ENCODE measurements around the gene TRIAP1. TPM values are rescaled to one million over a fixed set of nuclear protein-coding genes. Genes with fewer than 3 reads are reported as not detected.

TRIAP1 gene
- total RNA-seq, 3 donors from 2014 or later = 14.9 to 16.7 (median 16.3) TPM

DNA sequence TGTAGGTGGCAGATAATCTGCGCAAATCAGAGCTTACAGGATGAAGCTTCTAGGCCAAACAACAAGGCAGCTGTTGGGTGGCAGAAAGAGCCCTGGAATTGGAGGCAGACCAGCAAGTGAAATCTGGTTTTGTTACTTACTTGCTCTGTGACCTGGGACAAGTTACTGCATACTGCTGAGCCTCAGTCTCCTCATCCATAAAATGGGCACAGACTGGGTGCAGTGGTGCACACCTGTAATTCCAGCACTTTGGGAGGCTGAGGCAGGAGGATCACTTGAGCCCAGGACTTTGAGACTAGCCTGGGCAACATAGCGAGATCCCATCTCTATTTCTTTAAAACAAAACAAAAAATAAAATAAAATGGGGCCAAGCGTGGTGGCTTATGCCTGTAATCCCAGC, 39.6 kb downstream of the TRIAP1 start:
- H3K4me3 ChIP-seq = no peak overlapping the region
- ATAC-seq (no peak), DNase-seq (no peak)
- TF ChIP-seq, protein P1, sequence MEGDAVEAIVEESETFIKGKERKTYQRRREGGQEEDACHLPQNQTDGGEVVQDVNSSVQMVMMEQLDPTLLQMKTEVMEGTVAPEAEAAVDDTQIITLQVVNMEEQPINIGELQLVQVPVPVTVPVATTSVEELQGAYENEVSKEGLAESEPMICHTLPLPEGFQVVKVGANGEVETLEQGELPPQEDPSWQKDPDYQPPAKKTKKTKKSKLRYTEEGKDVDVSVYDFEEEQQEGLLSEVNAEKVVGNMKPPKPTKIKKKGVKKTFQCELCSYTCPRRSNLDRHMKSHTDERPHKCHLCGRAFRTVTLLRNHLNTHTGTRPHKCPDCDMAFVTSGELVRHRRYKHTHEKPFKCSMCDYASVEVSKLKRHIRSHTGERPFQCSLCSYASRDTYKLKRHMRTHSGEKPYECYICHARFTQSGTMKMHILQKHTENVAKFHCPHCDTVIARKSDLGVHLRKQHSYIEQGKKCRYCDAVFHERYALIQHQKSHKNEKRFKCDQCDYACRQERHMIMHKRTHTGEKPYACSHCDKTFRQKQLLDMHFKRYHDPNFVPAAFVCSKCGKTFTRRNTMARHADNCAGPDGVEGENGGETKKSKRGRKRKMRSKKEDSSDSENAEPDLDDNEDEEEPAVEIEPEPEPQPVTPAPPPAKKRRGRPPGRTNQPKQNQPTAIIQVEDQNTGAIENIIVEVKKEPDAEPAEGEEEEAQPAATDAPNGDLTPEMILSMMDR (IDR thresholded peaks at IDR 0.05) = no peak
- no peaks in the 10 kb centered on the region for H3K36me3 ChIP-seq (ENCODE audit: low read depth)
- no peaks in the 10 kb centered on the region for H3K9me3 ChIP-seq
- H3K4me1 ChIP-seq (ENCODE audit: low read depth) = peaks cover 5% of the 10 kb centered on the region
- intact Hi-C loops (cut with DNase I, micrococcal nuclease) = no loop called here

- DNase-seq (no peak), ATAC-seq (peak; percentile 83)
- H3K4me3 ChIP-seq = no peak overlapping the region
- H3K4me1 ChIP-seq (ENCODE audit: low read depth) = peaks cover 5% of the 10 kb centered on the region
- no peaks in the 10 kb centered on the region for H3K36me3 ChIP-seq (ENCODE audit: low read depth)
- H3K9me3 ChIP-seq = no peaks in the 10 kb centered on the region
- TF ChIP-seq, protein P1 (IDR thresholded peaks at IDR 0.05) = no peak
- intact Hi-C loops (cut with DNase I, micrococcal nuclease) = no loop called here
Observed at GRCh38 chr12:120406069-120406468, 40.1 kb downstream of the TRIAP1 start.

DNA sequence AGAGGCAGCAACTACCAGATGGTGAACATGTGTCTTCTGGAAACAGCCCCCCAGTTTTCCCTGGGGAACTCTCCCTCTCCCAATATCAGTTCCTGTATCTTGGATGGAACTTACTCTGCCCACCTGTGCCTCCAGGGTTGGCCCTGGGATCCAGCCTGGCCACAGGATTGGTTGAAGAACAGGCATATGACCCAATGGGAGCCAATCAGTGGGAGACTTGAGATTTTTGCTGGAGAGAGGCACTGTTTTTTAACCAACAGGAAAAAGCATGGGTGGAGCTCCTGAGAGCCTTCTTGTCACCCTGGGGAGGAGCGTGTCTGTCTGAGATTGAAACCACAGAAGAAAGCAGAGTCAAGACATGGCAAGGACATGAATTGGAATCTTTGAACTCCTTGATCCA, 41.9 kb downstream of the TRIAP1 start:
- H3K4me1 ChIP-seq (ENCODE audit: low read depth) = peaks cover 5% of the 10 kb centered on the region
- DNase-seq (no peak), ATAC-seq (no peak)
- TF ChIP-seq, protein P1 (IDR thresholded peaks at IDR 0.05) = no peak
- intact Hi-C loops (cut with DNase I, micrococcal nuclease) = no loop called here
- no peaks in the 10 kb centered on the region for H3K9me3 ChIP-seq
- H3K4me3 ChIP-seq = no peak overlapping the region
- no peaks in the 10 kb centered on the region for H3K36me3 ChIP-seq (ENCODE audit: low read depth)

DNA sequence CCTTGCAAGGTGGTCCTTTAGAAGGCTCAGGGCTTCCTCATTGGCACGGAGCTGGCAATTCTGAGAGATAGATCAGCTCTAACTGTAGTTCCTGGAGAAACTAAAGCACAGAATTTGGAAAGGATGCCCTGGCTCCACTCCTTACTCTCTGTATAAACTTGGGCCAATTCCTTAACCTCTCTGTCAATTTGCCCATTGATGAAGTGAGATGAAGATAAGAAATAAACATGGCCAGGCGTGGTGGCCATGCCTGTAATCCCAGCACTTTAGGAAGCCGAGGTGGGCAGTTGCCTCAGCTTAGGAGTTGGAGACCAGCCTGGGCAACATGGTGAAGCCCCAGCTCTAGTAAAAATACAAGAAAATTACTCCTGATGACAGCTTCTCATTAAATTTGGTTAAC, 42.3 kb downstream of the TRIAP1 start:
- no peak overlapping the region for H3K4me3 ChIP-seq
- TF ChIP-seq, protein P1 (IDR thresholded peaks at IDR 0.05) = no peak
- H3K9me3 ChIP-seq = no peaks in the 10 kb centered on the region
- DNase-seq (no peak), ATAC-seq (no peak)
- no peaks in the 10 kb centered on the region for H3K36me3 ChIP-seq (ENCODE audit: low read depth)
- H3K4me1 ChIP-seq (ENCODE audit: low read depth) = peaks cover 5% of the 10 kb centered on the region
- intact Hi-C loops (cut with DNase I, micrococcal nuclease) = no loop called here

DNA sequence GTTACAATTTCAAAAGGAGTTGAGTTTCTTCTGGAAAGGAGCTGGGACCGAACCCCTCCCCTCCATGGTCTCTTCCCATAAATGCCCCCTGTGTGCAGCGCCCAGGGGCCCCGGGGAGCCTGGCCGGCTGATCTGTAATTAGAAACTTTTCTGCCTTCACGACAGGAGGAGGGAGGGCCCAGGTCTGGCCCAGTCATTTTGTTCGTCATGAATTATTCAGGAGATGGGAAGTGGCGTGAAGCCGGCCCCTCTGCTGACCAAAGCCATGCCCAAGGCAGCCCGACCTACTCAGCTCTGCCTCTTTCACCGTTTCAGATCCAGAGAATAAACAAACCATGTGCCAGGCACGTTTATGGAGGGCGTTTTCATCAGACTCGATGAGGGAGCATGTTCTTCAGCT, 44.0 kb downstream of the TRIAP1 start:
- TF ChIP-seq, protein P1 (IDR thresholded peaks at IDR 0.05) = no peak
- intact Hi-C loops (cut with DNase I, micrococcal nuclease) = no loop called here
- H3K4me3 ChIP-seq = no peak overlapping the region

GRCh38 chr12:120399531-120399930, 46.7 kb downstream of the TRIAP1 start:
- H3K4me1 ChIP-seq (ENCODE audit: low read depth) = no peaks in the 10 kb centered on the region
- intact Hi-C loops (cut with DNase I, micrococcal nuclease) = no loop called here
- DNase-seq (no peak), ATAC-seq (no peak)
- H3K36me3 ChIP-seq (ENCODE audit: low read depth) = no peaks in the 10 kb centered on the region
- H3K9me3 ChIP-seq = no peaks in the 10 kb centered on the region
- H3K4me3 ChIP-seq = no peak overlapping the region
- TF ChIP-seq, protein P1 (IDR thresholded peaks at IDR 0.05) = no peak

More for the DNA sequence above, 44.0 kb downstream of the TRIAP1 start:
- DNase-seq (no peak), ATAC-seq (no peak)
- Histone ChIP-seq H3K4me1 (ENCODE audit: low read depth) (peaks cover 5% of the 10 kb centered on the region), H3K9me3 (no peaks in the 10 kb centered on the region), H3K36me3 (ENCODE audit: low read depth) (no peaks in the 10 kb centered on the region)
